ENCODE results near the gene CARTPT.

The CARTPT gene

DNA sequence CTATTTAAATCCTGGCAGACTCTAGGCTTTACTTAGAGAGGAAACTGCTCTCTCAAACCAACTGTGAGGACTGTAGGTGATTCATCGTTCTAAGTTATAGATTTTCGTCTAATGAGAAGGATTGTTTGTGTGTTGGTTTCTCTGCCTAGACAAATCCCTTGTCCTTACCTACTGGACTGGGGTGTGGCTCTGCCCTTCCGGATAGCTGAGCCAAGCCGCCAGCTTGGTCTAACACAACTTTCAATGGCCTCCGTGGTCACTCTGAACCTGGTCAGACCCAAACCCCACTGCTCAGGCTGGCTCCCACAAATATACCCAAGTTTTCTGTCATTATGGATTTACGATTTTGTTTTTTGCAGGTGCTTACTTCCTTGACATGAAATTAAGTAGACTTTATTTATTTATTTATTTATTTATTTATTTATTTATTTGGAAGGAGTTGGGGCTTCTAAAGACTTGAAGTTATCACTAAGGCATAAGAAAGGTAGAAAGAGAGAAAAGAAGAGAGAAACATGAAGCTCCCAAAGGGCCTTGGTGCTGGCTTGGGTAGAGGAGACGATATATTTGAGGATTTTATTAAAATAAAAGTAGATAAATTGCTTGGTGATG lies 19.0 kb downstream of the CARTPT start:
- Histone ChIP-seq H3K36me3 (no peaks in the 10 kb centered on the region), H3K4me3 (ENCODE audit: low read depth, low read length) (no peak overlapping the region), H3K9me3 (ENCODE audit: severe bottlenecking) (no peaks in the 10 kb centered on the region), H3K27me3 (ENCODE audit: insufficient read depth, low read depth, severe bottlenecking) (no peaks in the 10 kb centered on the region), H3K27ac (no peak overlapping the region)
- no peak for DNase-seq
- TF ChIP-seq, protein P1, sequence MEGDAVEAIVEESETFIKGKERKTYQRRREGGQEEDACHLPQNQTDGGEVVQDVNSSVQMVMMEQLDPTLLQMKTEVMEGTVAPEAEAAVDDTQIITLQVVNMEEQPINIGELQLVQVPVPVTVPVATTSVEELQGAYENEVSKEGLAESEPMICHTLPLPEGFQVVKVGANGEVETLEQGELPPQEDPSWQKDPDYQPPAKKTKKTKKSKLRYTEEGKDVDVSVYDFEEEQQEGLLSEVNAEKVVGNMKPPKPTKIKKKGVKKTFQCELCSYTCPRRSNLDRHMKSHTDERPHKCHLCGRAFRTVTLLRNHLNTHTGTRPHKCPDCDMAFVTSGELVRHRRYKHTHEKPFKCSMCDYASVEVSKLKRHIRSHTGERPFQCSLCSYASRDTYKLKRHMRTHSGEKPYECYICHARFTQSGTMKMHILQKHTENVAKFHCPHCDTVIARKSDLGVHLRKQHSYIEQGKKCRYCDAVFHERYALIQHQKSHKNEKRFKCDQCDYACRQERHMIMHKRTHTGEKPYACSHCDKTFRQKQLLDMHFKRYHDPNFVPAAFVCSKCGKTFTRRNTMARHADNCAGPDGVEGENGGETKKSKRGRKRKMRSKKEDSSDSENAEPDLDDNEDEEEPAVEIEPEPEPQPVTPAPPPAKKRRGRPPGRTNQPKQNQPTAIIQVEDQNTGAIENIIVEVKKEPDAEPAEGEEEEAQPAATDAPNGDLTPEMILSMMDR (IDR thresholded peaks at IDR 0.05; ENCODE audit: low read depth, low read length), result no peak

DNA sequence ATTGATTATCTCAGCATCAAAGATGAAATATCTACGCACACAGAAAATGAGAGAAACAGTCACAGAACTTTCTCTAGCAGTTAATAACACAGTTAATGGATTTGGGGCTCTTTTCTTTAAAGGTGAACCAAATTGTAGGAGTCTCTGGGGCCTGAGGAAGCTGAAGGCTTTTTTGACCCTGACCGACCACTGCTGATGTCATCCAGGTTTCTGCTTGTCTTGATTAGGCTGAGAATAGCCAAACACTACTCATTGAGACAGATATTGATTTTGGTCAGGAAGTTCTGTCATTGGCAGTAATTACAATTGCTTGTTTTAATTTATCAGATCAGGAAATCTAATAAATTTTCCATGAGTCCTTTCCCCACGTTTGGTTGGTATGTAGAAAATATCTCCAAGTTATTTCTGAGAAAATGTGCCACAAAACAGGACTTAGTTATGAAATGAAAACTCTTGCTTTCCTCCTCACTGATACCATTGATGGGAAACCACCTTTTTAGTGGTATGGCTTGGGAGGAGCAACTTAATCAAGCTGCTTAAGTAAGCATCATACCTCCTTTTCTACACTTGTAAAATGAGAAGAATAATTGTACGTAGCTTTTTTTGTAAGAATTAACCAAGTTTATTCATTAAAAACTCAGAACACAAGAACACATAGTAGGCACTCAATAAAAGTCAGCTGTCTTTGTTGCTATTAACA lies 19.7 kb downstream of the CARTPT start:
- no peak for DNase-seq
- Histone ChIP-seq H3K4me3 (ENCODE audit: low read depth, low read length) (no peak overlapping the region), H3K27me3 (ENCODE audit: insufficient read depth, low read depth, severe bottlenecking) (no peaks in the 10 kb centered on the region), H3K9me3 (ENCODE audit: severe bottlenecking) (no peaks in the 10 kb centered on the region), H3K27ac (no peak overlapping the region), H3K36me3 (no peaks in the 10 kb centered on the region)
- TF ChIP-seq, protein P1 (IDR thresholded peaks at IDR 0.05; ENCODE audit: low read depth, low read length), result no peak

DNA sequence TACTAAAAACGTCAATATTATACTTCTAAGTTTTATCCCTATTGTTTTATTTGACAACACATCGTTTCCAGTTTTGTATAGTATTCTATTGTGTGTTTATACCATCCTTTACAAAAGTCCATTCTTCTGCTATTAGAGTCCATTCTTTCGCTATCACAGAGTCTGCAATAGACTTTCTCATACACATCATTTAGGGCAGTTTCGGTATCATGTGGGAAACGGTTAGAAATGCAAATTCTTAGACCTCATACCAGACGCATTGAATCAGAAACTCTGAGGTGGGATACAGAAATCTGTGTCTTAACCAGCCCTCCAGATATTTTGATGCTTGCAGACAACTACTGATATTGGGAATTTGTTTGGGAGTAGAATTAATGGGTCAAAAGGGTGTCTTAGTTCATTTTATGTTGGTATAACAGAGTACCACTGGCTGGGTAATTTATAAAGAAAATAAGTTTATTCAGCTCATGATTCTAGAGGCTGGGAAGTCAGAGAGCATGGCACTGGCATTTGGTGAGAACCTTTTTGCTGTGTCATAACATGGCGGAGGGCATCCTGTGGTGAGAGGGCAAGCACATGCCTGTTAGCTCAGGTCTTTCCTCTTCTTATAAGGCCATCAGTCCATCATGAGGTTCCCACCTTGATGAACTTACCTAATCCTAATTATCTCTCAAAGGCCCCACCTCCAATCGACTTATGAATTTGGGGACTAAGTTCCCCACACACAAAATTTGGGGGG lies 21.1 kb downstream of the CARTPT start:
- TF ChIP-seq, protein P1 (IDR thresholded peaks at IDR 0.05; ENCODE audit: low read depth, low read length), result no peak
- Histone ChIP-seq H3K4me3 (ENCODE audit: low read depth, low read length) (no peak overlapping the region), H3K36me3 (no peaks in the 10 kb centered on the region), H3K9me3 (ENCODE audit: severe bottlenecking) (no peaks in the 10 kb centered on the region), H3K27ac (no peak overlapping the region), H3K27me3 (ENCODE audit: insufficient read depth, low read depth, severe bottlenecking) (no peaks in the 10 kb centered on the region)
- DNase-seq, result no peak

DNA sequence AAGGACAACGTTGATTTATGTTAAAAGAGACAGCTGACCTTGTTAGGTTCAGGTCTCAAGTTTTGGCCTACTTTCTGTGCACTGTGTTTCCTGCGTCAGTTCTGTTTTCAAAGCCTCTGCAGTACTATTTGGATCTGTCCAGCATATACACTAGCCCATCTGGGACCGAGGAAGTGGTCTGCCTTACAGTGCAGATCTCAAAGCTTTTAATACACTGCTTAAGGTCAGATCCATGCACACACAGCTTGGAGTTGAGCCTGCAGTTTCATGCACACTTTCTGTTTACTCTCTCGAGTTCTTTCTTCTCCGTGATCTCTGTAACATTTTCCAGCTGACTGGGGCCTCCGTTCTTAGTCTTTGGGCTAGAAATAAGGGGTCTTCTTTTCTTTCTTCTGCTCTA lies 24.1 kb downstream of the CARTPT start:
- TF ChIP-seq, protein P1 (IDR thresholded peaks at IDR 0.05; ENCODE audit: low read depth, low read length), result no peak

DNA sequence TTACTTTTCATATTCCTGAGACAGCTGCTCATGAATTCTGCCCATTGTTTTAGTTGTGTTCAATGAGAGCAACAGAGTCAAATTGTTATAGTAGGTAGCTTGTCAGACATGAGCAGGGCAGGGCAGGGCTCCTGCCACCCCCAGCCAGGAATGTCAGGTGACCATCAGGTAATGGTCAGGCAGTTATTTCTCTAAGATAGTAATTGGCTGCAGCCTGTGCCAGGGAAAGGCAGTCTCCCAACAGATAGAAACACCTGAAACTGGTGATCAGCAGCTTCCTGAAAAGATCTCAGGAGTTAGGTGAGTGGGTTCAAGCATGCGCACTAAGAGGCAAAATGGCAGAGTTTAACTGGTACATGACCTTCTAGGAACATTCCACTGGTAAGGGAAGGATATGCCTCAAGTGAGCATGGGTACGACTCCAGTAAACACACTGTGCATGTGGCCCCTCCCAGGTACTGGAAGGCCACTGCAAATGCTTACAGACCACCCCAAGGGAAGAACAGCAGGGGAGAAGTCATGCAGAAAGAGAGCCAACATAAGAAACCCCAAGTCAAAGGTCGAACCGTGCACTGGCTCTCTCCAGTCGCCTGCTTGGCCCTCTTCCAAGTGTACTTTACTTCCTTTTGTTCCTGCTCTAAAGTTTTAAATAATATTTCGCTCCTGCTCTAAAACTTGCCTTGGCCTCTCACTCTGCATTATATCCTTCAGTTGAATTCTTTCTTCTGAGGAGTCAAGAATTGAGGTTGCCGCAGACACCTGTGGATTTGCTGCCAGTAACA lies 25.1 kb downstream of the CARTPT start:
- no peaks in the 10 kb centered on the region for H3K36me3 ChIP-seq
- TF ChIP-seq, protein P1 (IDR thresholded peaks at IDR 0.05; ENCODE audit: low read depth, low read length), result no peak
- no peak overlapping the region for H3K27ac ChIP-seq
- no peak overlapping the region for H3K4me3 ChIP-seq (ENCODE audit: low read depth, low read length)
- no peaks in the 10 kb centered on the region for H3K9me3 ChIP-seq (ENCODE audit: severe bottlenecking)
- H3K27me3 ChIP-seq (ENCODE audit: insufficient read depth, low read depth, severe bottlenecking), result no peaks in the 10 kb centered on the region
- no peak for DNase-seq

More for the DNA sequence above, 24.1 kb downstream of the CARTPT start:
- DNase-seq, result peak; percentile 22
- no peak overlapping the region for H3K27ac ChIP-seq
- no peak overlapping the region; the same call in 1 of the 2 replicates for H3K4me3 ChIP-seq (ENCODE audit: low read depth, low read length)
- no peaks in the 10 kb centered on the region for H3K27me3 ChIP-seq (ENCODE audit: insufficient read depth, low read depth, severe bottlenecking)
- no peaks in the 10 kb centered on the region for H3K36me3 ChIP-seq
- H3K9me3 ChIP-seq (ENCODE audit: severe bottlenecking), result no peaks in the 10 kb centered on the region

Measured in WERI-Rb-1 (cell line).